Testis (tissue), 3 donors: Measurements from ENCODE around the gene KIF16B. TPM values are rescaled to one million over a fixed set of nuclear protein-coding genes. Genes with fewer than 3 reads are reported as not detected.
A peak's percentile ranks its signal among the peaks of the same experiment; 100 is the strongest.

Experiments
- DNase-seq: peaks from one replicate; pipeline ENCODE4 v3.0.0-alpha.2; 2019
- H3K27ac ChIP-seq, 2 donors: fragments of 200-600 bp; sonication (generic); one replicate each; pipeline ENCODE4 v1.5.1; 2019
- H3K27me3 ChIP-seq: fragments of 200-600 bp; sonication (generic); one replicate; pipeline ENCODE4 v1.5.1; 2019
- H3K36me3 ChIP-seq: fragments of 200-600 bp; sonication (generic); one replicate; pipeline ENCODE4 v1.5.1; 2017; ENCODE audit warnings: low read depth; ENCODE audit errors: missing control alignments
- H3K4me1 ChIP-seq: fragments of 200-600 bp; sonication (generic); one replicate; pipeline ENCODE4 v1.5.1; 2019
- H3K4me3 ChIP-seq, 2 donors: fragments of 200-600 bp; sonication (generic); one replicate each; pipeline ENCODE4 v1.5.1; 2017 to 2019
- H3K9me3 ChIP-seq: fragments of 200-600 bp; sonication (generic); one replicate; pipeline ENCODE4 v1.5.1; 2017
- CTCF ChIP-seq, 3 experiments: fragments of 450-650 bp in 2 of 3; fragments of 200-600 bp in 1 of 3; sonication (generic) in 1 of 3; IDR thresholded peaks; one replicate each; pipeline ENCODE4 v1.5.1; 2016 to 2019; ENCODE audit warnings: antibody characterized with exemption in 3 of 3, mild to moderate bottlenecking in 2 of 3, moderate library complexity in 1 of 3
- POLR2A ChIP-seq: fragments of 450-650 bp; IDR thresholded peaks from one replicate; pipeline ENCODE4 v1.6.1; 2017; ENCODE audit warnings: antibody characterized with exemption, mild to moderate bottlenecking, moderate library complexity
- WGBS, 2 donors: methylation state at CpG; one replicate each; pipeline ENCODE4 v1.1.5; 2018; 5-methylcytosine and 5-hydroxymethylcytosine counted together
- intact Hi-C: fragments of 100-400 bp; cut with DNase I; formaldehyde crosslinking; loops from one replicate; pipeline ENCODE4 v1.15.1; 2023; ENCODE audit warnings: low total_unique reads
- polyA plus RNA-seq: library from polyadenylated mRNA; stranded (reverse); fragments of 350-450 nt; fragmentation: Illumina TruSeq; extraction: RNeasy Lipid Tissue Mini Kit (QIAGEN cat#74804); gene quantifications from one replicate; pipeline ENCODE4 v1.2.3, GENCODE V29; 2014; ENCODE audit warnings: low read depth, low replicate concordance; ENCODE audit not compliant: insufficient read depth
- total RNA-seq, 2 donors: library from RNA; depleted of rRNA; stranded (reverse); fragments of >200 nt; gene quantifications; one replicate each; pipeline ENCODE4 v1.2.3, GENCODE V29; 2016

The KIF16B gene
- total and polyA plus RNA-seq, 3 donors from 2014 or later = 10.2 to 25.5 (median 22.3) TPM

- Histone ChIP-seq H3K9me3 (no peaks in the 10 kb centered on the region), H3K27ac (no peak overlapping the region), H3K4me3 (no peak overlapping the region), H3K36me3 (no peaks in the 10 kb centered on the region), H3K4me1 (peaks cover 11% of the 10 kb centered on the region), H3K27me3 (no peaks in the 10 kb centered on the region)
- TF ChIP-seq POLR2A = no peak
- TF ChIP-seq CTCF (IDR thresholded peaks at IDR 0.05) = no peak
- intact Hi-C loops = no loop called here
- 80 to 94% methylated on average over 5 of the region's 5 CpGs for WGBS, 2 donors
- DNase-seq = no peak
These were observed 165.8 kb downstream of the KIF16B start for GRCh38 chr20:16407251-16408067.

GRCh38 chr20:16405254-16405653 is 168.0 kb downstream of the KIF16B start:
- TF ChIP-seq POLR2A (no peak), CTCF (IDR thresholded peaks at IDR 0.05) (no peak)
- Histone ChIP-seq H3K36me3 (no peaks in the 10 kb centered on the region), H3K9me3 (no peaks in the 10 kb centered on the region), H3K4me1 (peaks cover 11% of the 10 kb centered on the region), H3K27ac (no peak overlapping the region), H3K27me3 (no peaks in the 10 kb centered on the region), H3K4me3 (no peak overlapping the region)
- peak; percentile 22 for DNase-seq
- intact Hi-C loops = no loop called here
- 34 to 57% methylated on average over 6 of the region's 6 CpGs for WGBS, 2 donors

- no peaks in the 10 kb centered on the region for H3K27me3 ChIP-seq
- no peaks in the 10 kb centered on the region for H3K9me3 ChIP-seq
- H3K4me3 ChIP-seq = no peak overlapping the region
- H3K27ac ChIP-seq = no peak overlapping the region
- H3K36me3 ChIP-seq = no peaks in the 10 kb centered on the region
- DNase-seq = no peak
- WGBS, 2 donors = 65 to 79% methylated on average over 9 of the region's 9 CpGs
- intact Hi-C loops = no loop called here
- TF ChIP-seq CTCF (IDR thresholded peaks at IDR 0.05) = no peak
- no peak for TF ChIP-seq POLR2A
- peaks cover 11% of the 10 kb centered on the region for H3K4me1 ChIP-seq
These were observed 168.6 kb downstream of the KIF16B start for GRCh38 chr20:16404640-16405039.

- DNase-seq = no peak
- TF ChIP-seq POLR2A = no peak
- TF ChIP-seq CTCF (IDR thresholded peaks at IDR 0.05) = no peak
- intact Hi-C loops = no loop called here
- no peaks in the 10 kb centered on the region for H3K36me3 ChIP-seq
- H3K4me1 ChIP-seq = peaks cover 11% of the 10 kb centered on the region
- 81 to 85% methylated on average over 5 of the region's 5 CpGs for WGBS, 2 donors
- no peak overlapping the region for H3K4me3 ChIP-seq
- no peaks in the 10 kb centered on the region for H3K27me3 ChIP-seq
- H3K9me3 ChIP-seq = no peaks in the 10 kb centered on the region
- H3K27ac ChIP-seq = no peak overlapping the region
These were observed 169.1 kb downstream of the KIF16B start for GRCh38 chr20:16404171-16404570.

- H3K36me3 ChIP-seq = no peaks in the 10 kb centered on the region
- TF ChIP-seq POLR2A (no peak), CTCF (IDR thresholded peaks at IDR 0.05) (no peak)
- H3K4me3 ChIP-seq = no peak overlapping the region
These were observed 173.0 kb downstream of the KIF16B start for GRCh38 chr20:16400234-16400633.

More at GRCh38 chr20:16400234-16400633, 173.0 kb downstream of the KIF16B start:
- Histone ChIP-seq H3K9me3 (no peaks in the 10 kb centered on the region), H3K27ac (no peak overlapping the region), H3K27me3 (no peaks in the 10 kb centered on the region), H3K4me1 (peaks cover 11% of the 10 kb centered on the region)
- DNase-seq = no peak
- intact Hi-C loops = no loop called here
